PC-3 (cell line): ENCODE measurements around the gene TBC1D12.

Experiments
- EZH2phosphoT487 ChIP-seq: fragments of 300-600 bp; sonication (generic); IDR thresholded peaks from 2 replicates; pipeline ENCODE4 v1.6.1; 2018; ENCODE audit warnings: mild to moderate bottlenecking, antibody characterized with exemption, low read length, borderline replicate concordance
- TF ChIP-seq, protein P1 (sequence below): fragments of 300-600 bp; sonication (generic); conservative IDR thresholded peaks from 2 replicates; pipeline ENCODE4 v1.5.1; 2017; ENCODE audit warnings: antibody characterized with exemption, low read depth, mild to moderate bottlenecking, low read length

DNA sequence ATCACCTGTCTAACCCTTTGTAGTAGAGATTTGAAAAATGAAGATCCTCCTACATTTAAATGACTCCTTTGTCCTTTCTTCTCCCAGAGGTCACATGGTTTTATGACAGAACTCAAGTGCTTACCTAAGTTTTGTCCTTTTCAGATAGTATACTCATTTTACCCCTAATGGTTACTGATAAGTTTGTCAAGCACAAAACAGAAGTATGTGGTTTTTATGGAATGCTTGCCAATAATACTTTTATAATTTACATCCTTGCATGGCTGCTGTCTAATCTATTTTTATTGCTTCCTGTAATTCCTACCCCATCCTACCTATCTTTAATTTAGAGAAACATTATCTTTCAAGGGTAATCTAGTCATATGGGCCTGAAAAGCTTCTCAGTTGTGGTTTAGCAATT, 180.8 kb downstream of the TBC1D12 start:
- TF ChIP-seq, protein P1, sequence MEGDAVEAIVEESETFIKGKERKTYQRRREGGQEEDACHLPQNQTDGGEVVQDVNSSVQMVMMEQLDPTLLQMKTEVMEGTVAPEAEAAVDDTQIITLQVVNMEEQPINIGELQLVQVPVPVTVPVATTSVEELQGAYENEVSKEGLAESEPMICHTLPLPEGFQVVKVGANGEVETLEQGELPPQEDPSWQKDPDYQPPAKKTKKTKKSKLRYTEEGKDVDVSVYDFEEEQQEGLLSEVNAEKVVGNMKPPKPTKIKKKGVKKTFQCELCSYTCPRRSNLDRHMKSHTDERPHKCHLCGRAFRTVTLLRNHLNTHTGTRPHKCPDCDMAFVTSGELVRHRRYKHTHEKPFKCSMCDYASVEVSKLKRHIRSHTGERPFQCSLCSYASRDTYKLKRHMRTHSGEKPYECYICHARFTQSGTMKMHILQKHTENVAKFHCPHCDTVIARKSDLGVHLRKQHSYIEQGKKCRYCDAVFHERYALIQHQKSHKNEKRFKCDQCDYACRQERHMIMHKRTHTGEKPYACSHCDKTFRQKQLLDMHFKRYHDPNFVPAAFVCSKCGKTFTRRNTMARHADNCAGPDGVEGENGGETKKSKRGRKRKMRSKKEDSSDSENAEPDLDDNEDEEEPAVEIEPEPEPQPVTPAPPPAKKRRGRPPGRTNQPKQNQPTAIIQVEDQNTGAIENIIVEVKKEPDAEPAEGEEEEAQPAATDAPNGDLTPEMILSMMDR, result no peak
- TF ChIP-seq EZH2phosphoT487, result no peak
